HL-60 (cell line): ENCODE data around the gene NEFH.

Experiments
- DNase-seq, 2 experiments: peaks; one replicate each; pipeline ENCODE4 v3.0.0-alpha.2; 2010 to 2020; ENCODE audit warnings: low read depth in 1 of 2, low spot score in 1 of 2
- H3K27ac ChIP-seq: fragments of 250-450 bp; sonication (Bioruptor Pico); replicated peaks from 2 replicates; pipeline ENCODE4 v1.5.1; 2020; ENCODE audit warnings: mild to moderate bottlenecking, moderate library complexity
- H3K27me3 ChIP-seq: fragments of 250-450 bp; sonication (Bioruptor Pico); 2 replicates; pipeline ENCODE4 v1.5.1; 2021; ENCODE audit warnings: mild to moderate bottlenecking, moderate library complexity; ENCODE audit not compliant: insufficient read depth, poor library complexity, severe bottlenecking
- H3K4me3 ChIP-seq: replicated peaks from 2 replicates; pipeline ENCODE4 v1.5.1; 2011; ENCODE audit warnings: mild to moderate bottlenecking, control low read depth, low read length; ENCODE audit not compliant: insufficient read depth
- CTCF ChIP-seq: IDR thresholded peaks from one replicate; pipeline ENCODE4 v1.5.1; 2011; ENCODE audit warnings: low read length, control low read depth, inconsistent platforms; ENCODE audit not compliant: insufficient read depth
- GABPA ChIP-seq: IDR thresholded peaks from 2 replicates; pipeline ENCODE4 v1.6.1; 2012; ENCODE audit warnings: low read depth
- POLR2AphosphoS5 ChIP-seq: IDR thresholded peaks from 2 replicates; pipeline ENCODE4 v1.6.1; 2012; ENCODE audit warnings: low read depth
- SPI1 ChIP-seq: IDR thresholded peaks from 2 replicates; pipeline ENCODE4 v1.6.1; 2012; ENCODE audit warnings: low read depth, mild to moderate bottlenecking, borderline replicate concordance
- TF ChIP-seq, protein P1 (sequence below): IDR thresholded peaks from 2 replicates; pipeline ENCODE4 v1.6.1; 2012; ENCODE audit warnings: low read depth; ENCODE audit not compliant: insufficient replicate concordance

NEFH gene

GRCh38 chr22:29461263-29461662 is 18.8 kb upstream of the NEFH start:
- DNase-seq: no peak
- H3K27me3 ChIP-seq: no peaks in the 10 kb centered on the region
- H3K27ac ChIP-seq: no peak overlapping the region
- TF ChIP-seq, protein P1, sequence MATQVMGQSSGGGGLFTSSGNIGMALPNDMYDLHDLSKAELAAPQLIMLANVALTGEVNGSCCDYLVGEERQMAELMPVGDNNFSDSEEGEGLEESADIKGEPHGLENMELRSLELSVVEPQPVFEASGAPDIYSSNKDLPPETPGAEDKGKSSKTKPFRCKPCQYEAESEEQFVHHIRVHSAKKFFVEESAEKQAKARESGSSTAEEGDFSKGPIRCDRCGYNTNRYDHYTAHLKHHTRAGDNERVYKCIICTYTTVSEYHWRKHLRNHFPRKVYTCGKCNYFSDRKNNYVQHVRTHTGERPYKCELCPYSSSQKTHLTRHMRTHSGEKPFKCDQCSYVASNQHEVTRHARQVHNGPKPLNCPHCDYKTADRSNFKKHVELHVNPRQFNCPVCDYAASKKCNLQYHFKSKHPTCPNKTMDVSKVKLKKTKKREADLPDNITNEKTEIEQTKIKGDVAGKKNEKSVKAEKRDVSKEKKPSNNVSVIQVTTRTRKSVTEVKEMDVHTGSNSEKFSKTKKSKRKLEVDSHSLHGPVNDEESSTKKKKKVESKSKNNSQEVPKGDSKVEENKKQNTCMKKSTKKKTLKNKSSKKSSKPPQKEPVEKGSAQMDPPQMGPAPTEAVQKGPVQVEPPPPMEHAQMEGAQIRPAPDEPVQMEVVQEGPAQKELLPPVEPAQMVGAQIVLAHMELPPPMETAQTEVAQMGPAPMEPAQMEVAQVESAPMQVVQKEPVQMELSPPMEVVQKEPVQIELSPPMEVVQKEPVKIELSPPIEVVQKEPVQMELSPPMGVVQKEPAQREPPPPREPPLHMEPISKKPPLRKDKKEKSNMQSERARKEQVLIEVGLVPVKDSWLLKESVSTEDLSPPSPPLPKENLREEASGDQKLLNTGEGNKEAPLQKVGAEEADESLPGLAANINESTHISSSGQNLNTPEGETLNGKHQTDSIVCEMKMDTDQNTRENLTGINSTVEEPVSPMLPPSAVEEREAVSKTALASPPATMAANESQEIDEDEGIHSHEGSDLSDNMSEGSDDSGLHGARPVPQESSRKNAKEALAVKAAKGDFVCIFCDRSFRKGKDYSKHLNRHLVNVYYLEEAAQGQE: no peak
- TF ChIP-seq POLR2AphosphoS5 (no peak), SPI1 (no peak), GABPA (no peak), CTCF (no peak)
- H3K4me3 ChIP-seq: no peak overlapping the region

GRCh38 chr22:29463629-29464028 is 16.4 kb upstream of the NEFH start:
- no peak overlapping the region for H3K27ac ChIP-seq
- no peak for DNase-seq
- H3K27me3 ChIP-seq: no peaks in the 10 kb centered on the region
- H3K4me3 ChIP-seq: no peak overlapping the region
- TF ChIP-seq POLR2AphosphoS5 (no peak), CTCF (no peak), SPI1 (no peak), GABPA (no peak)
- TF ChIP-seq, protein P1: no peak

DNA sequence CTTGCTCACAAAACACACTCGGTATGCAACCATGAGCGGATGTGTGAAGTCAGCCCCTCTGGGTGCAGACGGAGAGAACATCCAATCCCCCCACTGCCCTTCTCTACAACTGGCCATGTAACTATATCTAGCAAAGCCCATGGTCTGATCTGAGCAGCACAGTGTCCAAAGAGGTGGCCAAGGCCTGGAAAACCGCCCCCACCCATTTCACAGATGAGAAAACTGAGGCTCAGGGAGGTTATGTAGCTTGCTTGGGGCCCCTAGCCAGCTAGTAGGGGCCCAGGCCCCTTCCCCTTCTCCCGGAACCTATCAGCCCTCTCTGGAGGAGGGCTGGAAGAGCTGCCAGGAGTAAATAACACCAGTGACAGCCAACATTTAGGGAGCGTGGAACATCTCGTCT is 15.4 kb upstream of the NEFH start:
- TF ChIP-seq SPI1 (no peak), CTCF (no peak), POLR2AphosphoS5 (no peak), GABPA (no peak)
- TF ChIP-seq, protein P1: no peak
- H3K27me3 ChIP-seq: no peaks in the 10 kb centered on the region

More for the DNA sequence above, 15.4 kb upstream of the NEFH start:
- no peak for DNase-seq
- Histone ChIP-seq H3K27ac (no peak overlapping the region), H3K4me3 (no peak overlapping the region)
